OCI-LY7 (cell line): ENCODE measurements around the gene ITPKA. TPM values are rescaled to one million over a fixed set of nuclear protein-coding genes. Genes with fewer than 3 reads are reported as not detected.

Source experiments
- BruUV-seq: library from RNA; stranded (reverse); fragments of 400-500 nt; replicated peaks from 2 replicates; lab custom pipeline; 2021; lab: Mats Ljungman, UMichigan
- CTCF ChIA-PET: fragments of 300-600 bp; sonication (Branson Sonifier 250); formaldehyde crosslinking; loops from one replicate; lab custom pipeline; 2022; ENCODE audit warnings: antibody characterized with exemption; ENCODE audit not compliant: unreplicated experiment; lab: Charles Lee
- POLR2A ChIA-PET: fragments of 300-600 bp; sonication (Branson Sonifier 250); formaldehyde crosslinking; loops from one replicate; lab custom pipeline; 2022; ENCODE audit warnings: antibody characterized with exemption; lab: Charles Lee
- DNase-seq: peaks from one replicate; pipeline ENCODE4 v3.0.0-alpha.2; 2015; ENCODE audit warnings: low spot score
- H2AFZ ChIP-seq: fragments of 200-600 bp; sonication (generic), shearing (Covaris generic); 2 replicates; pipeline ENCODE4 v1.6.1; 2014; ENCODE audit warnings: mild to moderate bottlenecking, antibody characterized with exemption, low read length, moderate library complexity
- H3K27ac ChIP-seq: fragments of 200-600 bp; sonication (generic); 2 replicates; pipeline ENCODE4 v1.5.1; 2014; ENCODE audit warnings: mixed run types, low read depth, mild to moderate bottlenecking, moderate library complexity, low read length, inconsistent platforms; ENCODE audit not compliant: poor library complexity, severe bottlenecking
- H3K36me3 ChIP-seq: fragments of 200-600 bp; sonication (generic); 2 replicates; pipeline ENCODE4 v1.6.1; 2014; ENCODE audit warnings: mild to moderate bottlenecking, antibody characterized with exemption, low read length, moderate library complexity, mixed read lengths; ENCODE audit not compliant: insufficient read depth
- H3K4me1 ChIP-seq: fragments of 200-600 bp; sonication (generic); 2 replicates; pipeline ENCODE4 v1.5.1; 2014; ENCODE audit warnings: mild to moderate bottlenecking, low read length; ENCODE audit not compliant: insufficient read depth, poor library complexity, severe bottlenecking
- H3K4me2 ChIP-seq: fragments of 200-600 bp; sonication (generic); 2 replicates; pipeline ENCODE4 v1.6.1; 2014; ENCODE audit warnings: mild to moderate bottlenecking, low read length
- H3K4me3 ChIP-seq: fragments of 200-600 bp; sonication (generic); 2 replicates; pipeline ENCODE4 v1.5.1; 2014; ENCODE audit warnings: mild to moderate bottlenecking, low read depth, low read length; ENCODE audit not compliant: poor library complexity, severe bottlenecking
- H3K79me2 ChIP-seq: fragments of 200-600 bp; sonication (generic); 2 replicates; pipeline ENCODE4 v1.6.1; 2016; ENCODE audit warnings: low read depth, mild to moderate bottlenecking, low read length, moderate library complexity, mixed read lengths; ENCODE audit not compliant: insufficient read depth
- H3K9me2 ChIP-seq: fragments of 200-600 bp; sonication (generic); 2 replicates; pipeline ENCODE4 v1.6.1; 2016; ENCODE audit warnings: mild to moderate bottlenecking, low read length, mixed read lengths; ENCODE audit not compliant: insufficient read depth
- H3K9me3 ChIP-seq: fragments of 200-600 bp; sonication (generic); 2 replicates; pipeline ENCODE4 v1.6.1; 2014; ENCODE audit warnings: mild to moderate bottlenecking, mixed run types, low read length, mixed read lengths
- H4K20me1 ChIP-seq: fragments of 200-600 bp; sonication (generic); 2 replicates; pipeline ENCODE4 v1.6.1; 2014; ENCODE audit warnings: mild to moderate bottlenecking, antibody characterized with exemption, low read length, moderate library complexity, mixed read lengths; ENCODE audit not compliant: insufficient read depth
- CTCF ChIP-seq: fragments of 200-600 bp; sonication (generic); conservative IDR thresholded peaks from 2 replicates; pipeline ENCODE4 v1.5.1; 2014; ENCODE audit warnings: mild to moderate bottlenecking, antibody characterized with exemption, low read length, moderate library complexity, mixed read lengths
- EZH2phosphoT487 ChIP-seq: fragments of 200-600 bp; sonication (generic); IDR thresholded peaks from 2 replicates; pipeline ENCODE4 v1.6.1; 2018; ENCODE audit warnings: low read depth, borderline replicate concordance, mild to moderate bottlenecking, mixed run types, antibody characterized with exemption, low read length, moderate library complexity, mixed read lengths
- intact Hi-C: fragments of 100-400 bp; cut with micrococcal nuclease; formaldehyde crosslinking; loops from one replicate; pipeline ENCODE4 v1.10.0; 2022; ENCODE audit not compliant: unreplicated experiment
- total RNA-seq, 2 experiments: library from RNA; depleted of rRNA in 1 of 2; stranded (reverse); fragments of >200 nt in 1 of 2; shearing (Covaris generic) in 1 of 2; gene quantifications; 2 replicates each; pipeline ENCODE4 v1.2.3, GENCODE V29; 2014 to 2022

Gene ITPKA
- total RNA-seq, 2 experiments from 2014 or later = not detected

GRCh38 chr15:41503669-41504010 is 10.0 kb downstream of the ITPKA start:
- no TSS peak for BruUV-seq

GRCh38 chr15:41504751-41505492 is 11.2 kb downstream of the ITPKA start:
- ChIA-PET POLR2A (interaction anchor here (0.6 kb wide), 1 partner anchor 155 kb away, joined by 3 read pairs; no protein-coding TSS in a partner anchor), CTCF (no interaction called here)
- no TSS peak for BruUV-seq
- Histone ChIP-seq H4K20me1 (no peaks in the 10 kb centered on the region; the same call in 1 of the 2 replicates), H3K27ac (no peak overlapping the region), H3K9me3 (no peaks in the 10 kb centered on the region), H2AFZ (no peak overlapping the region), H3K4me1 (no peaks in the 10 kb centered on the region), H3K79me2 (no peaks in the 10 kb centered on the region), H3K4me2 (no peak overlapping the region), H3K4me3 (no peak overlapping the region), H3K36me3 (no peaks in the 10 kb centered on the region), H3K9me2 (no peaks in the 10 kb centered on the region)
- intact Hi-C loops = loop anchor here (5.0 kb wide), 1 partner anchor 38 kb away; no protein-coding TSS in a partner anchor
- TF ChIP-seq EZH2phosphoT487 (no peak), CTCF (no peak)
- DNase-seq = no peak

More at GRCh38 chr15:41503669-41504010, 10.0 kb downstream of the ITPKA start:
- H3K4me3 ChIP-seq = no peak overlapping the region
- H3K4me1 ChIP-seq = no peaks in the 10 kb centered on the region
- no peaks in the 10 kb centered on the region; the same call in 1 of the 2 replicates for H4K20me1 ChIP-seq
- no peak for DNase-seq
- intact Hi-C loops = no loop called here
- TF ChIP-seq EZH2phosphoT487 = no peak
- TF ChIP-seq CTCF = no peak
- no peaks in the 10 kb centered on the region for H3K9me2 ChIP-seq
- no peaks in the 10 kb centered on the region for H3K9me3 ChIP-seq
- no peaks in the 10 kb centered on the region for H3K79me2 ChIP-seq
- ChIA-PET CTCF (no interaction called here), POLR2A (no interaction called here)
- H3K36me3 ChIP-seq = no peaks in the 10 kb centered on the region
- no peak overlapping the region for H3K4me2 ChIP-seq
- no peak overlapping the region for H2AFZ ChIP-seq
- no peak overlapping the region for H3K27ac ChIP-seq

GRCh38 chr15:41505776-41506175 is 12.1 kb downstream of the ITPKA start:
- H2AFZ ChIP-seq = no peak overlapping the region
- no peak for DNase-seq
- H3K4me3 ChIP-seq = no peak overlapping the region
- no TSS peak for BruUV-seq
- no peaks in the 10 kb centered on the region for H3K36me3 ChIP-seq
- POLR2A ChIA-PET = no interaction called here
- H3K79me2 ChIP-seq = no peaks in the 10 kb centered on the region
- H4K20me1 ChIP-seq = no peaks in the 10 kb centered on the region; the same call in 1 of the 2 replicates
- CTCF ChIA-PET = no interaction called here
- H3K27ac ChIP-seq = no peak overlapping the region
- no peaks in the 10 kb centered on the region for H3K9me3 ChIP-seq
- intact Hi-C loops = loop anchor here (5.0 kb wide), 1 partner anchor 38 kb away; no protein-coding TSS in a partner anchor
- H3K4me1 ChIP-seq = no peaks in the 10 kb centered on the region
- H3K9me2 ChIP-seq = no peaks in the 10 kb centered on the region
- H3K4me2 ChIP-seq = no peak overlapping the region
- TF ChIP-seq CTCF = no peak
- no peak for TF ChIP-seq EZH2phosphoT487
